MM.1S (cell line): ENCODE results near the gene PTPRE.

Source experiments
- DNase-seq: peaks from one replicate; pipeline ENCODE4 v3.0.0-alpha.2; 2015
- H2AFZ ChIP-seq: fragments of 300-600 bp; sonication (generic); 2 replicates; pipeline ENCODE4 v1.6.0; 2016; ENCODE audit warnings: antibody characterized with exemption, low read length
- H3F3A ChIP-seq: fragments of 300-600 bp; sonication (generic); 2 replicates; pipeline ENCODE4 v1.6.1; 2016; ENCODE audit warnings: mild to moderate bottlenecking, antibody characterized with exemption, low read length, moderate library complexity, mixed read lengths; ENCODE audit not compliant: insufficient read depth
- H3K27ac ChIP-seq: fragments of 300-600 bp; sonication (generic); 2 replicates; pipeline ENCODE4 v1.5.1; 2016; ENCODE audit warnings: mild to moderate bottlenecking, low read length
- H3K27me3 ChIP-seq: fragments of 300-600 bp; sonication (generic); replicated peaks from 2 replicates; pipeline ENCODE4 v1.6.0; 2016; ENCODE audit warnings: low read length; ENCODE audit not compliant: insufficient read depth
- H3K36me3 ChIP-seq: fragments of 300-600 bp; sonication (generic); replicated peaks from 2 replicates; pipeline ENCODE4 v1.6.1; 2016; ENCODE audit warnings: mild to moderate bottlenecking, low read length, mixed read lengths; ENCODE audit not compliant: insufficient read depth
- H3K4me1 ChIP-seq: fragments of 300-600 bp; sonication (generic); 2 replicates; pipeline ENCODE4 v1.6.1; 2016; ENCODE audit warnings: low read length, mixed read lengths
- H3K4me2 ChIP-seq: fragments of 300-600 bp; sonication (generic); 2 replicates; pipeline ENCODE4 v1.6.0; 2016; ENCODE audit warnings: low read depth, low read length
- H3K4me3 ChIP-seq: fragments of 300-600 bp; sonication (generic); 2 replicates; pipeline ENCODE4 v1.5.1; 2016; ENCODE audit warnings: low read length, mixed read lengths
- H3K79me2 ChIP-seq: fragments of 300-600 bp; sonication (generic); 2 replicates; pipeline ENCODE4 v1.6.1; 2016; ENCODE audit warnings: mixed run types, low read length, mixed read lengths
- H3K9ac ChIP-seq: fragments of 300-600 bp; sonication (generic); 2 replicates; pipeline ENCODE4 v1.6.1; 2016; ENCODE audit warnings: low read length, mixed read lengths
- H3K9me2 ChIP-seq: fragments of 300-600 bp; sonication (generic); replicated peaks from 2 replicates; pipeline ENCODE4 v1.6.1; 2016; ENCODE audit warnings: mild to moderate bottlenecking, low read length, mixed read lengths; ENCODE audit not compliant: insufficient read depth
- H3K9me3 ChIP-seq: fragments of 300-600 bp; sonication (generic); replicated peaks from 2 replicates; pipeline ENCODE4 v1.6.1; 2016; ENCODE audit warnings: mild to moderate bottlenecking, low read length, mixed read lengths; ENCODE audit not compliant: insufficient read depth
- H4K20me1 ChIP-seq: fragments of 300-600 bp; sonication (generic); 2 replicates; pipeline ENCODE4 v1.6.1; 2016; ENCODE audit warnings: mild to moderate bottlenecking, low read length, moderate library complexity, mixed read lengths; ENCODE audit not compliant: insufficient read depth
- EZH2 ChIP-seq: fragments of 300-600 bp; sonication (generic); optimal IDR thresholded peaks from 2 replicates; pipeline ENCODE3; 2017; ENCODE audit warnings: low read depth, mild to moderate bottlenecking, antibody characterized with exemption, low read length, mixed read lengths
- EZH2phosphoT487 ChIP-seq: fragments of 300-600 bp; sonication (generic); IDR thresholded peaks from 2 replicates; pipeline ENCODE4 v1.6.1; 2018; ENCODE audit warnings: antibody characterized with exemption, low read length
- TF ChIP-seq, protein P1 (sequence below): fragments of 300-600 bp; sonication (generic); IDR thresholded peaks from 2 replicates; pipeline ENCODE4 v1.5.1; 2016; ENCODE audit warnings: antibody characterized with exemption, low read length, mixed read lengths

The PTPRE gene

DNA sequence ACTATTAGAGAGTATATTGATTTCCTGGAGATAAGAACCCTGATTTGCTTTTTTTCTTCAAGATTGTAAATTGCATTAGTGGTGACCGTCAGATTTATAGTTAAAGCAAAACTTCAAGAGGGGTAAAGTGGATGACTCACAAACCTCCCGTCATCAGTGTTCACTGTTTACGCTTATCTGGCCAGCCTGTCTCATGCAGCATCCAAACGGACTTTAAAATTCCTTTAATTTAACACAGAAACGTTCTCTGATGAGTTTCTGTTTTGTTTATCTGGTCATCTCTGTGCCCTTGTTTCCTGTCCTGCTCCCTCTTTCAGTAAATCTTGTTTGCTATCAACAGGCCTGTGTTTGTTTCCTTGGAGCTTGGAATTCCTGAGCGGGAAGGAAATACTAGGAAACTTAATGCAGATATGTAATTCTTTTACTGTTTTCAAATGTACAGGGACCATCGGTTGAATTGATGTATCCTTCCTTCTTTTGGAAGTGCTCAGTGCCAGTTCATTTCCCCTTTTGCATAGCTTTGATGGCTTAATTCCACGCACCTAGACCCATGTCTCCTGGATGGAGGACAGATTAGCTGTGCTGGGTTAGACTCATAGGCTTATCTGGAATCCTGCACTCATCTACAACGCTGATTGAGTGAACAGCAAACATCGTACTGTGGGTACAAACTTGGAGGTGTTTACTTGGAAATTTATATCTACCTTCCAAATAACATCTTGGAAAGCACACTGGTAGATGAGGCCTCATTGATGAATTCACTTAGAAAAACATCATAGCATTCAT, 21.3 kb downstream of the PTPRE start:
- no peaks in the 10 kb centered on the region for H3K9me2 ChIP-seq
- H3F3A ChIP-seq, result no peaks in the 10 kb centered on the region
- DNase-seq, result no peak
- no peak overlapping the region for H3K4me2 ChIP-seq
- H3K9ac ChIP-seq, result no peak overlapping the region
- no peaks in the 10 kb centered on the region for H3K9me3 ChIP-seq
- no peak overlapping the region for H3K27ac ChIP-seq
- no peaks in the 10 kb centered on the region for H3K4me1 ChIP-seq
- no peaks in the 10 kb centered on the region for H3K36me3 ChIP-seq
- no peaks in the 10 kb centered on the region for H3K79me2 ChIP-seq
- H2AFZ ChIP-seq, result no peak overlapping the region
- H4K20me1 ChIP-seq, result no peaks in the 10 kb centered on the region
- no peak for TF ChIP-seq EZH2phosphoT487
- TF ChIP-seq, protein P1, sequence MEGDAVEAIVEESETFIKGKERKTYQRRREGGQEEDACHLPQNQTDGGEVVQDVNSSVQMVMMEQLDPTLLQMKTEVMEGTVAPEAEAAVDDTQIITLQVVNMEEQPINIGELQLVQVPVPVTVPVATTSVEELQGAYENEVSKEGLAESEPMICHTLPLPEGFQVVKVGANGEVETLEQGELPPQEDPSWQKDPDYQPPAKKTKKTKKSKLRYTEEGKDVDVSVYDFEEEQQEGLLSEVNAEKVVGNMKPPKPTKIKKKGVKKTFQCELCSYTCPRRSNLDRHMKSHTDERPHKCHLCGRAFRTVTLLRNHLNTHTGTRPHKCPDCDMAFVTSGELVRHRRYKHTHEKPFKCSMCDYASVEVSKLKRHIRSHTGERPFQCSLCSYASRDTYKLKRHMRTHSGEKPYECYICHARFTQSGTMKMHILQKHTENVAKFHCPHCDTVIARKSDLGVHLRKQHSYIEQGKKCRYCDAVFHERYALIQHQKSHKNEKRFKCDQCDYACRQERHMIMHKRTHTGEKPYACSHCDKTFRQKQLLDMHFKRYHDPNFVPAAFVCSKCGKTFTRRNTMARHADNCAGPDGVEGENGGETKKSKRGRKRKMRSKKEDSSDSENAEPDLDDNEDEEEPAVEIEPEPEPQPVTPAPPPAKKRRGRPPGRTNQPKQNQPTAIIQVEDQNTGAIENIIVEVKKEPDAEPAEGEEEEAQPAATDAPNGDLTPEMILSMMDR, result no peak
- TF ChIP-seq EZH2, result no peak
- no peaks in the 10 kb centered on the region for H3K27me3 ChIP-seq
- H3K4me3 ChIP-seq, result no peak overlapping the region

DNA sequence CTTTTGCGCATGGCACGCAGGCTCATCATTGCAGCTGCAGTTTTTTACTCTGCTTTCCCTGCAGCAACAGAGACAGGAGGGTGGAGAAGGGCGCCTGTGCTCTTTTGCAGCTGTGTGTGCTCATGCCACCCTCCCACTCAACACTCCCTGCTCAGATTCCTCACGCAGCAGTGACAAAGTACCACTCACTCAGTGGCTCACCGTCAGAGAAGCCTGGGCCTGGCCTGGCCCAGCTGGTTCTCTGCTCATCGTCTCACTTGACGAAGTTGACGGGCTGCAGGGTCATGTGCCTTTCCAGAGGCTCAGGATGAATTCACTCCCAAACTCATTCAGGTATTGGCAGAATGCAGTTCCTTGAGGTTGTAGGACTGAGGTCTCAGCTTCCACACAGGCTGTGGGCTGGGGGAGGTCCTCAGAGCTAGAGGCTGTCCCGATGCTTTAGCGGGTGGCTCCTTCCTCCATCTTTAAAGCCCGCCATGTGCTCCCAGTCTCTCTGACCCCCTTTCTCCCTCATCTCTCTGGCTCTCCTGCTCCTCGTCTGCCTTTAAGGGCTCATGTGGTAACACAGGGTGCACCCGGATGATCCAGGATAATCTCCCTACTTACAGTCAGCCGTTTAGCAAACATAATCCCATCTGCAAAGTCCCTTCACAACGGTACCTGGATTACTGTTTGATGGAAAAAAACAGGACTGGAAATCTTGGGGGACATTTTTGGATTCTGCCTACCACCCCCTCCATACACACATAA, 25.8 kb downstream of the PTPRE start:
- Histone ChIP-seq H3K79me2 (no peaks in the 10 kb centered on the region), H3K4me1 (no peaks in the 10 kb centered on the region), H4K20me1 (no peaks in the 10 kb centered on the region), H3F3A (no peaks in the 10 kb centered on the region), H3K9ac (no peak overlapping the region), H3K27ac (no peak overlapping the region), H3K4me2 (no peak overlapping the region), H3K27me3 (no peaks in the 10 kb centered on the region), H3K9me2 (no peaks in the 10 kb centered on the region), H3K36me3 (no peaks in the 10 kb centered on the region), H2AFZ (no peak overlapping the region; the same call in 1 of the 2 replicates), H3K9me3 (no peaks in the 10 kb centered on the region), H3K4me3 (no peak overlapping the region)
- TF ChIP-seq, protein P1, result no peak
- no peak for DNase-seq

DNA sequence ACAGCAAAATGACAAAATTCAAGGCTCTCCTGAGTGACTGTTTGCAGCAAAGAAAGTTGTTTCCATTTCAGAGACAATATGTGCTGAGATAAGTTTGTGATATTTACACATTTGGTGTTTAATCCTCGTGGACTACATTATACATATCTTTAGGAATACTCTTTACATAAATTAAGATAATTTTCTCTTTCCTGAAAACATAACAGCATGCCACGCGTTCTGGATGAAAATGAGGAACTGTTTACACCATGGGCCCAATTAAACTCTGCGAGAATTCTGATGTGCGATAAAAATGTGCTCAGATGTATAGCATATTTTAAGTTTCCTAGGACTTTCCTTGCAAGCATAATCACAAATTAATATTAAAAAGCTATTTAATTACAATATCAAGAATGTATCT, 26.4 kb downstream of the PTPRE start:
- Histone ChIP-seq H3K9me2 (no peaks in the 10 kb centered on the region), H2AFZ (no peak overlapping the region; the same call in 1 of the 2 replicates), H3K36me3 (no peaks in the 10 kb centered on the region), H4K20me1 (no peaks in the 10 kb centered on the region), H3K4me1 (no peaks in the 10 kb centered on the region), H3K79me2 (no peaks in the 10 kb centered on the region), H3K4me3 (no peak overlapping the region), H3K9ac (no peak overlapping the region), H3K4me2 (no peak overlapping the region), H3F3A (no peaks in the 10 kb centered on the region), H3K9me3 (no peaks in the 10 kb centered on the region), H3K27ac (no peak overlapping the region), H3K27me3 (no peaks in the 10 kb centered on the region)
- no peak for TF ChIP-seq EZH2
- no peak for TF ChIP-seq EZH2phosphoT487
- TF ChIP-seq, protein P1, result no peak
- DNase-seq, result no peak
